Epidermal melanocyte (primary cell): Measurements from ENCODE around the gene TMEM40.
"Not testable (repeated sequence)": the region's sequence is repeated elsewhere in the genome, so short reads cannot be mapped to it uniquely, and the experiment has no call there.

Experiments
- DNase-seq: peaks from one replicate; pipeline ENCODE4 v3.0.0; 2011; ENCODE audit warnings: low spot score; ENCODE audit not compliant: insufficient read length

The TMEM40 gene

GRCh38 chr3:12777171-12777570, 18.1 kb upstream of the TMEM40 start:
- no peak for DNase-seq

- not testable (repeated sequence) for DNase-seq
Observed at GRCh38 chr3:12775970-12776369, 16.9 kb upstream of the TMEM40 start.

- no peak for DNase-seq
Observed at GRCh38 chr3:12775226-12775625, 16.2 kb upstream of the TMEM40 start.

- no peak for DNase-seq
Observed at GRCh38 chr3:12774619-12775018, 15.6 kb upstream of the TMEM40 start.

GRCh38 chr3:12773710-12774086, 14.6 kb upstream of the TMEM40 start:
- DNase-seq: no peak

GRCh38 chr3:12773030-12773709, 14.1 kb upstream of the TMEM40 start:
- DNase-seq: no peak

GRCh38 chr3:12772462-12772861, 13.4 kb upstream of the TMEM40 start:
- DNase-seq: no peak

GRCh38 chr3:12771236-12771635, 12.2 kb upstream of the TMEM40 start:
- no peak for DNase-seq

GRCh38 chr3:12769761-12770160, 10.7 kb upstream of the TMEM40 start:
- no peak for DNase-seq

GRCh38 chr3:12768579-12769527, 9.8 kb upstream of the TMEM40 start:
- DNase-seq: no peak

- no peak for DNase-seq
Observed at GRCh38 chr3:12766541-12766940, 7.5 kb upstream of the TMEM40 start.

GRCh38 chr3:12764171-12764776, 5.2 kb upstream of the TMEM40 start:
- DNase-seq: no peak

GRCh38 chr3:12759693-12760565, 870 bp upstream of the TMEM40 start:
- no peak for DNase-seq

- no peak for DNase-seq
Observed at GRCh38 chr3:12758025-12758781, 856 bp downstream of the TMEM40 start.

- DNase-seq: no peak
Observed at GRCh38 chr3:12756635-12757034, 2.4 kb downstream of the TMEM40 start.

- DNase-seq: no peak
Observed at GRCh38 chr3:12756175-12756574, 2.9 kb downstream of the TMEM40 start.

- DNase-seq: no peak
Observed at GRCh38 chr3:12755754-12756153, 3.3 kb downstream of the TMEM40 start.

GRCh38 chr3:12754313-12754712, 4.7 kb downstream of the TMEM40 start:
- no peak for DNase-seq

GRCh38 chr3:12753275-12754028, 5.6 kb downstream of the TMEM40 start:
- DNase-seq: no peak

- DNase-seq: no peak
Observed at GRCh38 chr3:12752809-12753208, 6.2 kb downstream of the TMEM40 start.
